Mononuclear cell (primary cell): Measurements from ENCODE around the gene ZNF433. TPM values are rescaled to one million over a fixed set of nuclear protein-coding genes. Genes with fewer than 3 reads are reported as not detected.
"Not testable (repeated sequence)": the region's sequence is repeated elsewhere in the genome, so short reads cannot be mapped to it uniquely, and the experiment has no call there.

Source experiments
- H3K27me3 ChIP-seq: 2 replicates; pipeline ENCODE4 v1.6.0; 2011; ENCODE audit warnings: low read length, control low read depth; ENCODE audit not compliant: insufficient read depth
- H3K4me1 ChIP-seq: 2 replicates; pipeline ENCODE4 v1.5.1; 2011; ENCODE audit warnings: mild to moderate bottlenecking, low read length, control low read depth; ENCODE audit not compliant: insufficient read depth
- H3K4me3 ChIP-seq: 2 replicates; pipeline ENCODE4 v1.5.1; 2011; ENCODE audit warnings: mild to moderate bottlenecking, low read length, moderate library complexity
- H3K9me3 ChIP-seq: 2 replicates; pipeline ENCODE4 v1.5.1; 2011; ENCODE audit warnings: low read depth, mild to moderate bottlenecking, control low read depth, low read length
- total RNA-seq: library from RNA; depleted of rRNA; stranded (reverse); fragments of >200 nt; gene quantifications from one replicate; pipeline ENCODE4 v1.2.3, GENCODE V29; 2012

ZNF433 gene
- total RNA-seq, 1 donor = 0.63 TPM

DNA sequence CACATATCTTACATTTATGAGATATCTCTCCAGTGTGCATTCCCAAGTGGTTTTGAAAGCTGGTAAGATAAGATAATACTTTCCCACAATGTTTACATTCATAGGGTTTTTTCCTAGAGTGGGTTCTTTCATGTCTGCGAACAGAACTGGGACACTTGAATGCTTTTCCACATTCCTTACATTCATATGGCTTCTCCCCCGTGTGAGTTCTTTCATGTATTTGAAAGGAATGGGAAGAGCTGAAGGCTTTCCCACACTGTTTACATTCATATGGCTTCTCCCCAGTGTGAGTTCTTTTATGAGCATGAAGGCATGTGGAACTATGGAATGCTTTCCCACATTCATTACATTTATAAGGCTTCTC, 19.7 kb downstream of the ZNF433 start:
- H3K27me3 ChIP-seq = no peaks in the 10 kb centered on the region
- H3K9me3 ChIP-seq = peaks cover 63% of the 10 kb centered on the region
- no peak overlapping the region for H3K4me3 ChIP-seq
- no peaks in the 10 kb centered on the region for H3K4me1 ChIP-seq

- H3K4me1 ChIP-seq = no peaks in the 10 kb centered on the region
- H3K4me3 ChIP-seq = no peak overlapping the region
- peaks cover 63% of the 10 kb centered on the region for H3K9me3 ChIP-seq
- no peaks in the 10 kb centered on the region for H3K27me3 ChIP-seq
These were observed 20.3 kb downstream of the ZNF433 start for GRCh38 chr19:12015015-12015752.

GRCh38 chr19:12000152-12000981, 35.1 kb downstream of the ZNF433 start:
- Histone ChIP-seq H3K4me3 (no peak overlapping the region), H3K27me3 (no peaks in the 10 kb centered on the region), H3K9me3 (no peaks in the 10 kb centered on the region), H3K4me1 (peaks cover 5% of the 10 kb centered on the region)

DNA sequence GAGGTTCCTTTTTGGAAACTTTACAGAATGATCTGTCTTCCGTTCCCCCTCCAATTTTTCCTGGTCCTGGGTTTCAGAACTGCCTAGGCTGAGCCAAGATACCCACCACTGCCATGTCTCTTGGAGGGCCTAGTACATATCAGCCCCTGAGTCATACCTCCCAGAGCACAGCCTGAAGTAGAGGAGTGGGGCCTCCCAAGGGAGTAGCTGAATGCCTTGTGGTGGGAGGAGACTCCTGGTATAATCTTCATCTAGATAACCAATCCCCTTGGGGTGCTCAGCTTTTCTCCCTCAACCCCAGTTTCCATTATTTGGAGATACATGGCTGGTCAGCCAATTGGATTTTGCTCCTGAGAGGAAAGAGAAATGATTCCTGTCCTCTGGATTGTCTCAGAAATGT, 40.3 kb downstream of the ZNF433 start:
- no peaks in the 10 kb centered on the region for H3K27me3 ChIP-seq
- H3K4me1 ChIP-seq = peaks cover 3% of the 10 kb centered on the region
- H3K9me3 ChIP-seq = no peaks in the 10 kb centered on the region
- H3K4me3 ChIP-seq = no peak overlapping the region

DNA sequence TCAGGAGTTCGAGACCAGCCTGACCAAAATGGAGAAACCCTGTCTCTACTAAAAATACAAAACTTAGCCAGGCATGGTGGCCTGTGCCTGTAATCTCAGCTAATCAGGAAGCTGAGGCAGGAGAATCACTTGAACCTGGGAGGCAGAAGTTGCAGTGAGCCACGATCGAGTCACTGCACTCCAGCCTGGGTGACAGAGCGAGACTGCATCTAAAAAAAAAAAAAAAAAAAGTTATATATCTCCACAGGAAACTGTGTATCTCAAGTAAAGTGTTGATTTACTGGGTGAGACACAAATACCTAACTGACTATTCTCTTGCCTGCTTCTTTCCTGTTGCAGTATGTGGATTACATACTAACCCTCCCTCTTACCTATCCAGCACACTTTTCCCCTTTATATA, 43.6 kb downstream of the ZNF433 start:
- not testable (repeated sequence) for H3K4me3 ChIP-seq, H3K4me1 ChIP-seq, H3K27me3 ChIP-seq, H3K9me3 ChIP-seq

GRCh38 chr19:11989112-11989456, 46.4 kb downstream of the ZNF433 start:
- Histone ChIP-seq H3K27me3 (no peaks in the 10 kb centered on the region), H3K4me1 (peaks cover 11% of the 10 kb centered on the region), H3K9me3 (no peaks in the 10 kb centered on the region), H3K4me3 (peak overlapping the region; percentile 83)

DNA sequence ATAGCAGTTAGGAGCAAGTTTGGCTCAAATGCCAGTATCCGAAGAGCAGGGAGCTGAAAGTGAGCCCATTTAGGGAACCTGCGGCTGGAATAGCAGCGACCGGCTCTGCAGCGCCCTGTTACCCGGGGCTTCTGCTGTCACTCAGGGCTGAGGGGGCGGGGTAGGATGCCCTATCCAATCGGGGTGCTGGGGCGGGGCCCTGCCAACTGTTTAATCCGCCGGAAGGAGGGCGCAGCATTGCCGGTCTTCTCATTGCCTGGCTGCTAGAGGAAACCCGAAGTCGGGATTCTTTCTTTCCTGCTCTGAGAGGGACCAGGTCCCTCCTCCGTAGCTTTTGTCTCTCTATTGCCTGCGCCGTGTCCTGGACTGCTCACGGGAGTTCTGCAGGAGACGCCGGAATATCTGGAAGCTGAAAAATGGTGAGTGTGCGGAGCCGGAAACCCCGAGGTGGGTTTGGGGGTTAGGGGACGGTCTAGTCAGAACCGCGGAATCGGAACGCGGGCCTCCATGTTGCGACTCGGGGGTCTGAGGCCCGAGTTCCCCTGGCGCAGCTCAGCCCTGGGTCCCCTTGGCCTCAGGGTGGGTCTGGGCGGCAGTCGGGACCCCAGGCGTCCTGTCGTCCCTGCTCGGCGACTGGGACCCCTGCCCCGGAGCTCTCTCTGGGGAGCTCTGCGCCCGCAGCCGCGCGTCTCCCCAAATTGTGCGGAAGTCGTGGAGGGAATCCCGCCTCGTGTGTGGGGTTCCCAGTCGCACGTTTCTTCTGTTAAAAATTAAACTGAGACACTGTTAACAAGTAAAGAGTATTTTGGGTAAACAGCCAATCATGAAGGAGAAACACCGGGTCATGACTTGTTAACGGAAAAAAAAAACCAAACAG, 47.8 kb downstream of the ZNF433 start:
- no peaks in the 10 kb centered on the region for H3K9me3 ChIP-seq
- peak overlapping the region; percentile 83 for H3K4me3 ChIP-seq
- no peaks in the 10 kb centered on the region for H3K27me3 ChIP-seq
- peaks cover 11% of the 10 kb centered on the region for H3K4me1 ChIP-seq

DNA sequence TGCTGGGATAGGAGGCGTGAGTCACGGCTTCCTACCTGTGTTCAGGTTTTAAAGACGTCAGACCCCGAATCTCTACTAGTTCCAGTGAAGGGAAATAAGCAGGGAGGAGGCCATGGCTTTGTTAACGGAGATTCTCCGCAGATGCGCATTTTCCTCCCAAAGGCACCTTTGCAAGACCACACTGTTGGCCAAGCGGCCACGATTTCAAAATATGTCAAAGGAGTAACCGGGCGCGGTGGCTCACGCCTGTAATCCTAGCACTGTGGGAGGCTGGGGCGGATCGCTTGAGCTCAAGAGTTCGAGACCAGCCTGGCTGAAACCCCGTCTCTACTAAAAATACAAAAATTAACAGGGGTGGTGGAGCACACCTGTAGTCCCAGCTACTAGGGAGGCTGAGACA, 48.7 kb downstream of the ZNF433 start:
- peaks cover 6% of the 10 kb centered on the region for H3K9me3 ChIP-seq
- H3K4me3 ChIP-seq = no peak overlapping the region
- no peaks in the 10 kb centered on the region for H3K27me3 ChIP-seq
- H3K4me1 ChIP-seq = peaks cover 11% of the 10 kb centered on the region

DNA sequence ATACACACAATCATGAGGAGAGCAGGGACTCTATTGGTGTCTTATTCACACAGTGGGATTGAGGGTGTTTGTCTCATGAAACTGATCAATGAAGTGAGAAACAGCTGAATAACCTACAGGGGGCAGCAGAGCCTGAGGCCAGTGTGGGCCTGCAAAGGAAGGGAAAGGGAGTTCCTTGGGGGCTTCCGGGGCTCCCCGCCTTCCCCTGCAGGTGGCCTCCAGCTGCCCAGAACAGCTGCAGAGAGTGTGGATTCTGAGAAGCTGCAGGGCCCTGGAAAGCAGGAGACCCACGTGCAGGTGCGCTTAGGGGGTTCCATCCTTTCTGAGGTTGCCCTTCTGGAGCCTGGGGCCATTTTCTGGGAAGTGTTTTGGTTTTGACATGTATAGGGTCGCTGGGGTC, 50.5 kb downstream of the ZNF433 start:
- Histone ChIP-seq H3K4me3 (no peak overlapping the region), H3K9me3 (peaks cover 23% of the 10 kb centered on the region), H3K27me3 (no peaks in the 10 kb centered on the region), H3K4me1 (peaks cover 11% of the 10 kb centered on the region)

- peaks cover 48% of the 10 kb centered on the region for H3K9me3 ChIP-seq
- no peaks in the 10 kb centered on the region for H3K27me3 ChIP-seq
- peaks cover 7% of the 10 kb centered on the region for H3K4me1 ChIP-seq
- H3K4me3 ChIP-seq = no peak overlapping the region
These were observed 53.0 kb downstream of the ZNF433 start for GRCh38 chr19:11982526-11982925.

DNA sequence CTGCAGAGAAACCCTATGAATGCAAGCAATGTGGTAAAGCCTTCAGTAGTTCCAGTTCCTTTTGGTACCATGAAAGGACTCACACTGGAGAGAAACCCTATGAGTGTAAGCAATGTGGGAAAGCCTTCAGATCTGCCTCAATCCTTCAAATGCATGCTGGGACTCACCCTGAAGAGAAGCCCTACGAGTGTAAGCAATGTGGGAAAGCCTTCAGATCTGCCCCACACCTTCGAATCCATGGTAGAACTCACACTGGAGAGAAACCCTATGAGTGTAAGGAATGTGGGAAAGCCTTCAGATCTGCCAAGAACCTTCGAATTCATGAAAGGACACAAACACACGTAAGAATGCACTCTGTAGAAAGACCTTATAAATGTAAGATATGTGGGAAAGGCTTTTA, 56.0 kb downstream of the ZNF433 start:
- H3K4me3 ChIP-seq = no peak overlapping the region
- peaks cover 55% of the 10 kb centered on the region for H3K9me3 ChIP-seq
- H3K27me3 ChIP-seq = no peaks in the 10 kb centered on the region
- H3K4me1 ChIP-seq = no peaks in the 10 kb centered on the region

DNA sequence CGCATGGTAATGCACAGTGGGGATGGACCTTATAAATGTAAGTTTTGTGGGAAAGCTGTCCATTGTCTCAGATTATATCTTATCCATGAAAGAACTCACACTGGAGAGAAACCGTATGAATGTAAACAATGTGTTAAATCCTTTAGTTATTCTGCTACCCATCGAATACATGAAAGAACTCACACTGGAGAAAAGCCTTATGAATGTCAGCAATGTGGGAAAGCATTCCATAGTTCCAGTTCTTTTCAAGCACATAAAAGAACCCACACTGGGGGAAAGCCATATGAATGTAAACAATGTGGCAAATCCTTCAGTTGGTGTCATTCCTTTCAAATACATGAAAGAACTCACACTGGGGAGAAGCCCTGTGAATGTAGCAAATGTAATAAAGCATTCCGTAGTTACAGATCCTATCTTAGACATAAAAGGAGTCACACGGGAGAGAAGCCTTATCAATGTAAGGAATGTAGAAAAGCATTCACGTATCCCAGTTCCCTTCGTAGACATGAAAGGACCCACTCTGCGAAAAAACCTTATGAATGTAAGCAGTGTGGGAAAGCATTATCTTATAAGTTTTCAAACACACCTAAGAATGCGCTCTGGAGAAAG, 56.9 kb downstream of the ZNF433 start:
- Histone ChIP-seq H3K9me3 (peaks cover 55% of the 10 kb centered on the region), H3K4me1 (no peaks in the 10 kb centered on the region), H3K4me3 (no peak overlapping the region), H3K27me3 (no peaks in the 10 kb centered on the region)

DNA sequence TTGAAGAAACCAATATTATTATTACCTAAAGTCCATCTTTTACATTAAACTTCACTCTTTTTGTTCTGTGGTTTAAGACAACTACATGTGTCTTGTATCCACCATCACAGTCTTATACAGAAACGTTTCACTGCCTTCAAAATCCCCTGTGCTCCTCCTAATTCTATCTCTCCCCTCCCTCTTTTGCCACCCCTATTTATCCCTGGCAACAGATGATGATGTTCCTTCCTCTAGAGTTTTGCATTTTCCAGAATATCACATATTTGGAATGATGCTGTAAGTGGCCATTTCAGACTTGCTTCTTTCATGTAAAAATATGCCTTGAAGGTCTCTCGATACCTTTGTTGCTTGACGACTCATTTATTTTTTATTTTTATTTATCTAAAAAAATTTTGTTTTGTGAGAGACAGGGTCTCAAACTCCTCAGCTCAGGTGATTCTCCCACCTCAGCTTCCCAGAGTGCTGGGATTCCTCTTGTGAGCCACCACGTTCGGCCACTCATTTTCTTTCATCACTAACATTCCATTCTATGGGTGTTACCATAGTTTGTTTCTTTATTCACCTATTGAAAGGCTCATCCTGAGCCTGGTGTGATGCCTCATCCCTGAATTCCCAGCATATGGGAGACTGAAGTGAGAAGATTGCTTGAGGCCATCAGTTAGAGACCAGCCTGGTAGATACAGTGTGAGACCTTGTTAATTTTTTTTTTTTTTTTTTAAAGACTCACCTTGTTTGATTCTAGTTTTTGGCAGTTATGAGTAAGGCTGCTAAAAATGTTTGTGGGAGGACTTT, 62.3 kb downstream of the ZNF433 start:
- peaks cover 14% of the 10 kb centered on the region for H3K9me3 ChIP-seq
- H3K4me3 ChIP-seq = no peak overlapping the region
- peaks cover 7% of the 10 kb centered on the region for H3K4me1 ChIP-seq
- H3K27me3 ChIP-seq = no peaks in the 10 kb centered on the region

GRCh38 chr19:11971041-11971440, 64.4 kb downstream of the ZNF433 start:
- Histone ChIP-seq H3K4me1 (peaks cover 7% of the 10 kb centered on the region), H3K4me3 (no peak overlapping the region), H3K27me3 (no peaks in the 10 kb centered on the region), H3K9me3 (no peaks in the 10 kb centered on the region)
